Colon (tissue), 2 donors: ENCODE measurements around the gene RSRC1.
"Not testable (repeated sequence)": the region's sequence is repeated elsewhere in the genome, so short reads cannot be mapped to it uniquely, and the experiment has no call there.

ENCODE experiments used
- FAIRE-seq: peaks from 2 replicates; lab custom pipeline; 2012; peaks lifted over from hg19 to GRCh38; lab: Jason Lieb, UNC
- donor health status: control.
- donor health status: control.

Gene RSRC1

DNA sequence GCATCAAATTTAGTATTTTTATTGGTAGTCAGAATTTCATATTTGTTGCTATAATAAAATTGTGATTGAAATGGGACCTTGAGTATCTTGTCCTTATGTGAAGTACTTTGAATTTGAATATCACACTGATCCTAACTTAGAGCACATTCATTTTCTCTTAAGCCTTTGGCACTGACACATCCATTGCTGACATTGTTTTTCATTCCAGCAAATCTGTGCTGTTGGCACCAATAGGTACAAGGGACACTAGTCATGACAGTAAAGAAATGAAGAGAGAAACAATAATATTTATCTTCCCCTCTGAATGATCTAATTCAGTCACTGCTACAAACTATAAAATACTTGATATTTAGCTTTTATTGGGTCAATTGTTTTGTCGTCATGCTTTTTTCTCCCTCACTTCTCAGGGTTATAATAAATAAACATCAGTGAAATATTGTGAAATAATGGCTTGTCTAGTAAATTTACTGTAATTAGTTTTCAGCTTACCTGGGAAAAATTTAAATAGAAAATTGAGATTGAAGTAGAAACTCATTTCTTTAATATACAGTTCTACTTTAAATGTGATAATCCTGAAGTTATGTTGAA, 294.3 kb downstream of the RSRC1 start:
- FAIRE-seq: peak; percentile 65

DNA sequence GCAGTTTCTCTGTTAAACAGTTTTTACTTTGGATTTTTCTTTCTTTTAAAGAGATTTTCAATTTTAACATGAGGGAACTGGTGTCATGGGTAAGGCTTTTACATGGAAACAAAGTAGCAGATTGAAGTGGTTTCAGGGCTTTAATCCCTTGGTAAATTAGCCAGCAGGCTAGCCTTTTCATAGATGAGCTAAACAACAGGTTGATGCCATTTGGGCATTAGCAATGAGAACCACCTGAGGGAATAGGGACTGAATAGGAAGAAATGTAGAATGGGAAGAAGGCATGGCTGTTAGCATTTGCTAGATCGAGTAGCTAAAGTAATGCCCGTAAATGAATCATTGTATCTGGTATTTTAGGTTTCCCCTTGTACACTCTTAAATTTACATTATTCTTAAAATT, 295.6 kb downstream of the RSRC1 start:
- no peak for FAIRE-seq

DNA sequence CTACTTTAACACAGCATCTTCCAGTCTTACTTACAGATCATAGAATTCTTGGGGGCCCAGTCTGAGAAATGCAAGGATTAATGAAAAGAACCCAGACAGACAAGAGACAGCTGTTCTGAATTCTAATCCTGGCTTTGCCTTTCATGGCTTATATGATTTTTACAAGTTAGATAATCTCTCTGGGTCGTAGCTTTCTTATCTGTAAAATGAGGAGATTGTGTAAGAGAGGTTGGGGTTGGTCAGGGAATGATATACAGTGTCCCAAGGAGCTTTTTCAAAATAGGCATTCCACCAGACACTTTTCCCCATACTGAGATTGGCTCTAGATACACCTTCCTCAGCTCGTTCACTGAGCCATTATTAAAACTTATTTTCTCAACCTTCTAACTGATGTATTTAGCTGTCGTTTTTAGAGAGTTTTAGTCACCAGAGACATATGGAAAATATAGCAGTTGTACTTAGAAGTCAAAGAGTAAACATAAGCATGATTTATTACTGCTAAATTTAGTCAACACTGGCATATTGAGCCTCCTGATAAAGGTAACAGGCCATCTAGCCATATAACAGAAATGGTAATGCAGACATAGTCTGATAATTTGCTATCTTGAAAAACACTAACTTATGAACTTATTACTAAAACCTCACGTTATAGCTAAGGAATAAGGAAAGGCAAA, 298.1 kb downstream of the RSRC1 start:
- FAIRE-seq: no peak

DNA sequence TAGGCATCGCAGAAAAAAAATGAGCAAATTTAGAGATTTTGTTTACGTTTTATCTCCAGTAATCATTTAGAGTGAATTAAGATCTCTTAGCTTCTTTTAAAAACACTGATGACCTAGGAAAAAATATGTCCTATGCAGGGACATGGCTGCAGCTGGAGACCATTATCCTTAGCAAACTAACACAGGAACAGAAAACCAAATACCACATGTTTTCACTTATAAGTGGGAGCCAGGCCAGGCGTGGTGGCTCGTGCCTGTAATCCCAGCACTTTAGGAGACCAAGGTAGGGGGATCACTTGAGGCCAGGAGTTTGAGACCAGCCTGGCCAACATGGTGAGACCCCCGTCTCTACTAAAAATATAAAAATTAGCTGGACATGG, 298.6 kb downstream of the RSRC1 start:
- not testable (repeated sequence) for FAIRE-seq

DNA sequence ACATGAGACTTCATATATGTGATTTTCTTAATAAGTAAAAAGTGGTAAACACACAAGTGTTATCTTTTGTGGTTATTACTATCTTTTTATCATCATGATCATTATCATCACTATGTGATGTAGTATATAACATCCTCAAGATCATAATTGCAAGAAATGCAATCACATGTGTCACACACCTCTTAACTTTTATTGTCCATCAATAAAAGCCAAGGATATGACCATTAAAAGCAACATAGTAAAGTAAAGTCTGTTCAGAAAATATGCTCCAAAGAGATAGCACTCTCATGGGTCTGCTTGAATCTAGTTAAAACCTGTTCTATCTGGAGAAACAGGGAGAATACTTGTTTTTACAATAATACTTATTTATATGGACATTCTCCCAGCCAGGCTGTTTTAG, 308.1 kb downstream of the RSRC1 start:
- FAIRE-seq: no peak

DNA sequence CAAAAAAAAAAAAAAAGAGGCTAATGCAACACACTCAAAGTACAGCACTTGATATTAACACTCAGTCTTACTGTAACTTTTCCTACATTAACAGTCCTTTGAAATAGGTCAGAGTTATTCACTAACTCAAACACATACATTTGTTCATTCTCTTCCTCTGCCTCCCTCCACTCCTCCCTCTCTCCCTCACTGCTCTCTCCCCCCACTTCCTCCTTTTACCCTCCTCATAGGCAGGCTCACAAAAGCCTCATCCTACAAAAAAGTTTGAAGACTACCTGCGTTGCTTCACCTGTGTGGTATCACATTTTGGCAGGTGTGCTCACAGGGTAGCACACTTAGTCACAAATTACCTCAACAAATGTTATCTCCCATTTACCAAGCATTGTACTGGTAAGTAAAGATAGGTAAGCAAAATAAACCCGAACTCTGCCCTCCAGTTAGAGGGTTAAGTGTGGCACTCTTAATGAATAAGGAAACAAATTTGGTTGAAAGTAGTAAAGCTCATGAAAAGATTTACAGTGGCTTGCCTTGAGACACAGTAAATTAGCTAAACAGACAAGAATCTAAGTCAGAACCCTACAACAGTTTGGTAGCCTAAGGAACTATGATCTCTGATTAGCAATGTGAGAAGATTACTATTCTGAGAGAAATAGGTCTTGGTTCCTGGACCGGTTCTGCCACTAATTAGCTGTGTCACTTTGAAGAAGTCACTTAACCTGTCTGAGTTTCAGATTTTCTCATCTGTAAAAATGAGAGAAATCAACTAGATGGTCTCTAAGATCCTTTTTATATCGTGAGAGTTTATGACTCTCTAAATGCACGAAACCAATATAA, 310.1 kb downstream of the RSRC1 start:
- no peak for FAIRE-seq

DNA sequence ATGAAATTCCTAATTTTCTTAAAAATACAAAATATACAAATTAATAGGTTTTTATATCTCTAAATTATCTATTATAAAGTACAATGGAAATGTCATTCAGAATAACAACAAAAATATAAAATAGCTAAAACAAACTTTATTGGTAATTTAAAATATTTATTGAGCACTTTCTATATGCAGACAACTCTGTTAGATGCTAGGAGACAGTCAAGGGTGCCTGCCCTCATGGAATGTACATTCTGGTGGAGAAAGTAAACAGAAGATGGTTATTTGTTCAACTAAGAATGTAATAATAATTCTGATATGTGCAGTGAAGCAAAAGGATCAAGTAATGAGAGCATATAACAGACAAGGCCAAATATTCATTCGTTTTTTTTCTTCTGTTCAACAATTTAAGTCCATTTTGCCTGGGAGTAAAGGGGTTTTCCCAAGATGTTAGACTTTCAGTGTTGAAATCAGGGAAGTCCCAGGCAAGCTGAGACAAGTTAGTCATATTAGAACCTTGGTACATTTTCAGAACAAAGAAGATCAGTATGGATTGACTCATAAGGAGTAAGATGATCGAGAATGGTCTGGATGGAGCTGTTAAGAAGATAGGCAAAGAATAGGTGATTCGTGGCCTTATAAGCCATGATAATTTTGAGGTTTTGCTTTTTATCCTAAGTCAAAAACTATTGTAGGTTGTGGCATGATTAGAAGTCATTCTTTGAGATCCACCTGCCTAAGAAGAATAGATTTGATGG, 310.9 kb downstream of the RSRC1 start:
- no peak for FAIRE-seq

DNA sequence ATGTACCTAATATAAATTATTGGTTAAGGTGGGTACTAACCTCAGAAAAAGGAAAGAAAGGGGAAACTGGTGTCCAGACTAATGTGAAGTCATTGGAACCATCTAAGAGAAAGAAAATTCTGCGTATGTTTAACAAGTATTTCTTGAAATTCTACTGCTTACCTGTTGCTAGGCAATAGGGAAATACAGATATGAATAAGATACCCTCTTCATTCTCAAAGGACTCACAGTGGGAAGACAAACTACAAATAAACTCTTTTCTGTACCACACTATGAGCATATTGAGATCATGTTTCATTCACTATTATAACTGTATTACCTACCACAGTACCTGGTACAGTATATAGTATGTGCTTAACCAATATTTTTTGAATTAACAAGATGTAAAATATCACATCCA, 320.6 kb downstream of the RSRC1 start:
- FAIRE-seq: no peak

DNA sequence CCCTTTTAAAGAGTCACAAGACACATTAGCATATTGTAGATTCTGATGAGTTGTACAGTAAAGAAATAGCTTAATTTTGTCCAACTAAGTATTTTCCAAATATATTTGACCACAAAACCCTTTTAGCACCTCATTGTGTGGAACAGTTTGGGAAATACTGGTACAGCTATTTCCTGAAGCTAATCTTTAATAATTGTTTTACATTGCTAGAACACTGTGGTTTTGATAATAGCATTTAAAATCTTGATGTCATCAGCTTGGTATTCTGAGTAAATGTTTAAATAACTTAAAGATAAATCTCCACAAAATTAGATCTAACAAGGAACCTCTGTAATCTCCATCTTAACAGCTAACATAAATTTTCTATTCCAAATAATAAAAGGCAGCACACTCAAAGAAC, 321.1 kb downstream of the RSRC1 start:
- FAIRE-seq: no peak

DNA sequence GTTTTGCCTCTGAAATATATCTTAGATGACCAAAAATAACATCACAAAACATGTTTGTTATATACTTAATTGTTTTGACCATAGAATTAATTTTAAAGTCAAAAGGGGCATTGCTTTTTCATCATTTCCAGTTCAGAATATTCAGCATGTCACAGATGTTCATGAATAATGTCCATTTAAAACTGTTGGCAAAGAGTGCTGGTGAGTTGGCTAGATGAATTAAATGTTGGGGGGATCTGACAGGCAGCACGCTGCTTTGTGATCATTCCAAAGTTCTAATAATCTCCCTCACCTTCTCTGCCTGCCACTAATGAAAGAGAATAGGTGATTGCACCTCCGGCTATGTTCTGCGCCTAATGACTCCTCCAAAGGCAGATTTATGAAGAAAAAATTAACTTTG, 321.9 kb downstream of the RSRC1 start:
- FAIRE-seq: no peak

DNA sequence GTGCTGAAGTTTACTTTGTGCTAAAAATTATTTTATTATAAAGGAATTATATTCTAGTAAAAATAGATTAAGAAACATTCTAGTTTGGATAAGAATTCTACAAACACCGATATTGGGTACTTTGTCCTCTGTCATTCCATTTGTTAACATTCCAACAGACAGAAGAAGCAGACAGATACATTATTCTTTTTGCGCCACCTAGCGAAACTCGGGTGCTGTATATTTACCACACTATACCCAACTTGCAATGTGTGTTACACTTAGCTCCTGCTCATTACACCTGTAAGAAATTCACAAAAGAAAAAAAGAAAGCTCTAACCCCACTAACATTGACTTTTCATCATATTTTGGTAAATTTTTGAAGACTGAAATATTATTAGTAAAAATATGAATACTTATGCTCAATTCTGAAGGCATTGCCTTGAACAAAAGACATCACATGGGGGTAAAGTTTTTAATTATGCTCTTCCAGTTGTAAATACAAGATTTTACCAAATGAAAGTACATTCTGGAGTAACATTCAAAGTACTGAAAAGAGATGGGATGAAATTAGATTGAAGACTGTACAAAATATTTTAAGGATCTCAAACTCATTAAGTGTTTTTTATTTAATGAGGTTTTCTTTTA, 324.6 kb downstream of the RSRC1 start:
- peak; percentile 76 for FAIRE-seq

DNA sequence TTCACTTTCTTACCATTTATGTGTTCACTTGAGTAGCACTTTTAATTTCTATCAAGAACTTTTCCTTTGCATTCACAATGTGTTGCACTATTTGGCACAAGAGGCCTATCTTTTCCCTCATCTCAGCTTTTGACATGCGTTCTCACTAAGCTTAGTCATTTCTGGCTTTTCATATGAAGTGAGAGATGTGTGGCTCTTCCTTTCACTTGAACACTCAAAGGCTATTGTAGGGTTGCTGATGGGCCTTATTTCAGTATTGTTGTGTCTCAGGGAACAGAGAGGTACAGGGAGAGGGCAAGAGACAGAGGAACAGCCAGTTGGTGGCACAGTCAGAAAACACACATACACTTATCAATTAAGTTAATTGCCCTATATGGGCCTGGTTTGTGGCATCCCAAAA, 333.7 kb downstream of the RSRC1 start:
- no peak for FAIRE-seq

DNA sequence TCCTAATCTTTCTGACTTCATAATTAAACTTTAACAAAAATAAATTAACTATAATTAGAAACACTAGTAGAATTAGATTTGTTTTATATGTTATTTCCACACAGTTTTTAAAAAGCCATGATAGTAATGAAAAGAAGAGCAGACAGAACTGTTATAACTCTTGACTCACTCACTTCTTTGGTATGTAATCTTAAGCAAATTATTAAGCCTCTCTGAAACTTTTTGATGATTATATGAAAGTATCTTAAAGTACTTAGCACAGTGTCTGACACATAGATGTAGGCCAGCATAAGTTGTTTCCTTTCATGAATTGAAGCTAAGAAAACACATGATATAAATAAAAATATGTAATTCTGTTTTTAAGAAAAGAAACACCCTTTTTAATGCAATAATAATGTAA, 337.5 kb downstream of the RSRC1 start:
- FAIRE-seq: no peak

DNA sequence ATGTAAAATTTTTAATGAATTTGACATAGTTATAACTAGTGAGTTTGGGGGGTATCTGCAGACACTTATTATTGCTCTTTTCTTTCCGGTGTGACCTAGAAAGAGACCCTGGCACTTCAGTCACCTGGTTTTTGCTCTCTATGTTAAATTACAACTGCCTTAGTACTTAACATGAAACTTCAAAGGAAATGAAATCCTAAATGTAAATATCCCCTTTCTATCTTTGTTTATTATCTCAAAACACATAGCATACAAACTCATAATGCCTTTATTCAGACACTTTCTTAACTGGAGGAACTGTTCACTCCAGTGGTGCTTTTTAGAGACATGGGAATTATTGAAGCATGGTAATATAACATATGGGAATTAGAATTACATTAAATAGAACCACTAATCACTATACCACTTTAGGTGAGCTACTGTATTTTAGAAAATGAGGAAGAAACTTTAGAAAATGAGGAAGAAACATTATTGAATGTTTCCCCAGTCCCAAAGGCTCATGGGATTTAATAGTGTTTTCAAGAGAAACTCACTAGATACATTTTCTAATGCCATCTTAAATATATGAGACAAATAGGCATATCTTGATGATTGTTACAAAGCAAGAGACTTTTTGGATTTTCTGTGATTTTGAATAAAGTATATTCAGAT, 341.6 kb downstream of the RSRC1 start:
- no peak for FAIRE-seq

DNA sequence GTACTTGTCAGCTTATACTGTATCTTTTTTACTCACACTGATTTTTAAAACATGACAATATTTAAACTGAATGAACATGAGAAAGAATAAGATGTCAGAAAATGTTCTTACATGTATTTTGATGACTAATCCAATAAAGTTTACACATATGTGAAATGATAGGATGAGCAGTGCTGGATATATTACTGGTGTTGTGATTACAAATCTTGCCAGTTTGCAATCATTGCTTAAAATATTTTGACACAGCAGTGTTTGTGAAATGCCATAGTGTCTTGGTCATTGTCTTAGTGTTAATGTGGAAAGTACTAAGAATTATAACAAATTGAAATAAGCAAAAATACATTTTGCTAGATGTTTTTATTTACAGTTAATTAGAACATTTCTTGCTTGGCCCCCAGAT, 342.4 kb downstream of the RSRC1 start:
- no peak for FAIRE-seq

DNA sequence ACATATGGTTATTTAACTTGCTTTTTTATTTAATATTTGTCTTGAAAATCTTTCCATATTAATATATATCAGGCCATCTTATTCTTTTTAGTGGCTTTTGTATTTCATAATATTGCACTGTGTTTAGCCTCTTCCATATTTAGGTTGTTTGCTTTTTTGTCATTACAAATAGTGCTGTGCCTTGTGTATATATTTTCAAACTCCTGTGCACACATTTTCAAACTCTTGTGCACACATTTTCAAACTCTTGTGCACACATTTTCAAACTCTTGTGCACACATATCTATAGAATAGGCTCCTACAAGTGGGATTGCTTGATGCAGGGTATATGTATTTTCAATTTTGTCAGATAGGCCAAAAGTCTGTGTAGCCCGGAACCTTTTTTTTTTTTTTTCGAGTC, 343.1 kb downstream of the RSRC1 start:
- no peak for FAIRE-seq

DNA sequence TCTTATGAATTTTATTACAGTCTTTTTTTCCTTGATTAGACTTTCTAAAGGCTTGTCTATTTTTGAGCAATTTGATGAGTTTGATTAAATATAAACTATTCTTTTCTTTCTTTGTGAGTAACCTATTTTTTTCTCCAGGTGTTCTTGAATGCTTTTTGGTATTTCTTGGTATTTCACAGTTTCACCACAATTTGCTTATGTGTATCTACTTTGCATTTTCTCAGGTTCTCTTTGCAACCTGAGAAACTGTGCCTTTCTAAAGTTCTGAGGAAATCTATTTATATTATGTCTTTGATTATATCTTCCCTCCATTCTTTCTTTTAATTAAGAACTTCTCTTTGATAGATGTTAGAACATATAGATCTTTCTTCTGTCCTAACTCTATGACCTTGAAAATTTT, 344.0 kb downstream of the RSRC1 start:
- no peak for FAIRE-seq

DNA sequence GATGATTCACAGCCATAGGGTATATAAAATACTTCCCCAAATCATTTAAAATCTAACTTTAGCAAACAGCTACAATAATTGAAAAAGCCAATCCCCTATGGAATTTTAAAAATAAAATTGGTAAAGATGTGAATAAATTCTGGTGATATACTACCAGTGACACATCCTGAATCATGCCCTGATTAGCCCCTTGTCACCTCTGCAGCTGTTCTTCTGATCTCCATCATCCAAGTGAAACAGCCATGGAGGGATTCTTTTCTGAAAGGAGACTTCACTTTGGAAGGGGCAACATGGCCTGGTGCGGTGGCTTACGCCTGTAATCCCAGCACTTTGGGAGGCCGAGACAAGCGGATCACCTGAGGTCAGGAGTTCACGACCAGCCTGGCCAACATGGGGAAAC, 345.5 kb downstream of the RSRC1 start:
- FAIRE-seq: no peak

DNA sequence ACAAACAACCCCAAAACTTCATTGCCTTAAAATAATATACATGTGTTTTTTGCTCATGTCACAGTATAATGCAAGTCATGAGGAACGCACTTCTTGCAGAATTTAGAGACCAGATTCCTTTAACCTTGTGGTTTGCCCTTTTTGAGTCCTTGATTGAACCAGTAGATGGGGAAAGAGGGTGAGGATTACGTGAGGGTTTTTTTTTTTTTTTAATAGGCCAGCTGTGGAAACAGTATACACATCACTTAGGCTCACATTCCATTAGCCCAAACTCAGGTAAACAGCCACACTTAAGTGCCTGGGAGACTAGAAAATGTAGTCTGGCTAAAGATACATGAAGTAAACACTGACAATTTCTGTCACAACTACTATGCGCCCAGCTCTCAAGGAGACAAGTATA, 346.2 kb downstream of the RSRC1 start:
- FAIRE-seq: no peak

DNA sequence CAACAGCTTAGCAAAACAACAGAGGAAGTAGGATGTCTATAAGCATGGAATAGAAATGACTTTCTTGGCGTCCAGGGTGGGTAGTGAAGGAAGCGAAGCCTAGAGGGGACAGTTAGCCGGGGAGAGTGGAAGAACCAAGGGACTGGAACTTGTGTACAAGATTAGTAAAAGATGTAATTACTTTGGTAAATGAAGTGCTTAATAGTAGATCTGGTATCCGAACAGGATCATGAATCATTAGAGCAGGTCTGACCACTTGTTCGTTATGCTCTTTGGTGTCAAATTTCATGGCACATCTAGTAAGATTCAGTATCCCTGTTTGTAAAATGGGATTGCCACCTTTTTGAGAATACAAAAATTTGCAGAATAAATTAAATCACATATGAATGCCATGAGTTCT, 348.6 kb downstream of the RSRC1 start:
- FAIRE-seq: no peak

DNA sequence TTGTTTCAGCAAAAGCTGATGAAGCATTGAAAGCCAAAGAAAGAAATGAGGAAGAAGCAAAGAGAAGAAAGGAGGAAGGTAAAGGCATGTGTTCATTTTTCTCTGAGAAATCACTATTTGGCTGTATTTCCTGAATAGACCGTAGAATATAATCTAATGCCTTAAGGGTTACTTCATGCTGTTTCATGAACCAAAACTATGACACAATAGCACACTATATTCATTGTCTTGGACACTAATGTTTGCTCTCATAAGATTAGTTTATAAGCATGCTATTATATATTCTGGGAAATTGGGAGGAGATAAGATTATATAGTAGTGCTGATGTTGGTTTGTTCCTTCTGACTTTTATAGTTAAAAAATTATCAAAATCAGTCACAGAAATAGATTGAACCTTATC, 351.0 kb downstream of the RSRC1 start:
- no peak for FAIRE-seq

DNA sequence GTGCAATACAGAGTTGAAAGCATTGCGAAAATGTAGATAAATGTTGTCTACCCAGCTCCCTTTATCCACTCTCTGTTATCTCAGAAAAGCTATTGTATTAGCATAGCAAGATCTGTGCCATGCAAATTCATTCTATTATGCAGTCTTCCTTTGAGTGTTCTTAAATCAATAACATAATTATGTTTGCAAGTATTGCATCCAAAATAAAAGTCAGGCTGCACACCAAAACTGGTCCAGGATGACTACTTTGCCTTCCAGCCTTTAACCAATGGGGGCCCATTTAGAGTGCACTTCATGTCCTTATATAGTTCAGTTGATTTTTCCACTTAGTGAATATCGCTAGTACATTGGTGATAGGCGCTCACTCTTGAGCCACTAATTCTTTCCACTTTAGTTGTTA, 353.7 kb downstream of the RSRC1 start:
- FAIRE-seq: no peak
